ENCODE measurements around the gene GALNT18.

- TF ChIP-seq CTCF (conservative IDR thresholded peaks at IDR 0.05) (no peak), EZH2 (IDR thresholded peaks at IDR 0.05; ENCODE audit: low read depth) (no peak)
These were observed 215.2 kb downstream of the GALNT18 start for GRCh38 chr11:11406652-11407051.
